ENCODE results near the gene TRAPPC2B.

Gene TRAPPC2B

DNA sequence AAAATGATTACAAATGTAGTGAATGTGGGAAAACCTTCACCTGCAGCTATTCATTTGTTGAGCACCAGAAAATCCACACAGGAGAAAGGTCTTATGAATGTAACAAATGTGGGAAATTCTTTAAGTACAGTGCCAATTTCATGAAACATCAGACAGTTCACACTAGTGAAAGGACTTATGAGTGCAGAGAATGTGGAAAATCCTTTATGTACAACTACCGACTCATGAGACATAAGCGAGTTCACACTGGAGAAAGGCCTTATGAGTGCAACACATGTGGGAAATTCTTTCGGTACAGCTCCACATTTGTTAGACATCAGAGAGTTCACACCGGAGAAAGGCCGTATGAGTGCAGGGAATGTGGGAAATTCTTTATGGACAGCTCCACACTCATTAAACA lies 35.5 kb downstream of the TRAPPC2B start:
- TF ChIP-seq, protein P1, sequence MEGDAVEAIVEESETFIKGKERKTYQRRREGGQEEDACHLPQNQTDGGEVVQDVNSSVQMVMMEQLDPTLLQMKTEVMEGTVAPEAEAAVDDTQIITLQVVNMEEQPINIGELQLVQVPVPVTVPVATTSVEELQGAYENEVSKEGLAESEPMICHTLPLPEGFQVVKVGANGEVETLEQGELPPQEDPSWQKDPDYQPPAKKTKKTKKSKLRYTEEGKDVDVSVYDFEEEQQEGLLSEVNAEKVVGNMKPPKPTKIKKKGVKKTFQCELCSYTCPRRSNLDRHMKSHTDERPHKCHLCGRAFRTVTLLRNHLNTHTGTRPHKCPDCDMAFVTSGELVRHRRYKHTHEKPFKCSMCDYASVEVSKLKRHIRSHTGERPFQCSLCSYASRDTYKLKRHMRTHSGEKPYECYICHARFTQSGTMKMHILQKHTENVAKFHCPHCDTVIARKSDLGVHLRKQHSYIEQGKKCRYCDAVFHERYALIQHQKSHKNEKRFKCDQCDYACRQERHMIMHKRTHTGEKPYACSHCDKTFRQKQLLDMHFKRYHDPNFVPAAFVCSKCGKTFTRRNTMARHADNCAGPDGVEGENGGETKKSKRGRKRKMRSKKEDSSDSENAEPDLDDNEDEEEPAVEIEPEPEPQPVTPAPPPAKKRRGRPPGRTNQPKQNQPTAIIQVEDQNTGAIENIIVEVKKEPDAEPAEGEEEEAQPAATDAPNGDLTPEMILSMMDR (IDR thresholded peaks at IDR 0.05), result no peak

DNA sequence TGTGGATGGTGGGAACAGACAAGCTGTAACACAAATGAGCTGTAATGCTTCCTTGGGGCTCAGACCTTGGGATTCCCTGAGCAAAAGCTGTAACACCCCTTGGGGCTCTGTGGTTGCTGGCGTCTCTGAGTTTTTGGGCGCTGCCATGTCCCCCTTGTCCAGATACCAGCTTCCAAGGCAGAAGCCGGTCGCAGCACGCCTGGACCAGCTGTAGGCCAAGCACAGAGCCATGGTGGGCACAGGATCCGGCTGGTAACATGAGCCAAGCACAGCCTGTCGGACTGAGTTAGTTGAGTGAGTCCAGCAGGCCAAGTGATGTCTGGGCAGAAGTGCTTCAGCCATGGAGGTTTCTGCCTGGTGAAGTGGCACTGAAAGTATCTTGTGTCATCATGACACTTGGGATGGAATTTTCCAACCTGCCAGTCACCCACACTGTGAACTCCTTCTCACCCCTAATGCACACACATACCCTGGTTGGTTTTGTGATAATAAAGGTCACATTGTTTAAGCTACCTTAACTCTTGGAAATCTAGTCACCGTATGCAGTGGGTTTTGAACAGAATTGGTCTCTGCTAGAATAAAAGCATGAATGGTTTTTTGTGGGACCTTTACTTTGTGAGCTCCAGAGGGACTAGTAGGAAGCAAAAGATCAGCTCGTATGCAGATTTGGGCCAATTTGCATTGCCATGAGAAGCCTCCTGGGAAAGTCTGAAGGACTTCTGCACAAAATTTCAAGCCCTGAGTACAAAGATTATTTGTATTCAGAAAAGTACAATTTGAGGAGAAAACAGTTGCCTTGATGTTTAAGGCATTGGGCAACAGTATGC lies 40.6 kb downstream of the TRAPPC2B start:
- TF ChIP-seq, protein P1 (IDR thresholded peaks at IDR 0.05), result no peak

DNA sequence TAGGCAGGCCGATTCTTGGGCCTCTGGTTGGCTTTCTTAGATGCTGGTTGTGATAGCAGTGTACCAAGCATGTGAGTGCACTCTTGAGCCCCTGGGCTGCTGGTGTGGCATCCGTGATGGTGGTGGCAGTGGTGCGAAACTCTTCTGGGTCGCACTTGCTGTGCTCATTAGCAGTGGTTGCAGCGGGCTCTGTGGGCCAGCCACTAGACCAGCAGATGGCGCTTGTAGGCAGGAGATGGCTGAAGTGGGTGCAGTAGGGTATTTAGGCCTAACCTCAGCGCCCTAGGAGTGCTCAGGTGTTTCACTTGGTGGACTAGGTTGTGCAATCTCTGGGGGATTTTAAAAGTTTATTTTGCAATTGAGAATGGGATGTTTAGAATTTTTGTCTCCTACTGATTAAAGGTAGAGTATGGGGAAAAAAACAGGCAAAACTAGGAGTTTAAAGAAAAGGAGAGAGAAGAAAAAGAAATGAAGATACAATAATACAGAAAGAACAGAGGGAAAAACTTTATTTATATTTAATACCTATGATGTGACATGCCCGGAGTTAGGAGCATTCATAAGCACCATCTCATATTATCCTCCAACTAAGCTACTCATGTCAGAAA lies 43.3 kb downstream of the TRAPPC2B start:
- TF ChIP-seq, protein P1 (IDR thresholded peaks at IDR 0.05), result peak; percentile 77

DNA sequence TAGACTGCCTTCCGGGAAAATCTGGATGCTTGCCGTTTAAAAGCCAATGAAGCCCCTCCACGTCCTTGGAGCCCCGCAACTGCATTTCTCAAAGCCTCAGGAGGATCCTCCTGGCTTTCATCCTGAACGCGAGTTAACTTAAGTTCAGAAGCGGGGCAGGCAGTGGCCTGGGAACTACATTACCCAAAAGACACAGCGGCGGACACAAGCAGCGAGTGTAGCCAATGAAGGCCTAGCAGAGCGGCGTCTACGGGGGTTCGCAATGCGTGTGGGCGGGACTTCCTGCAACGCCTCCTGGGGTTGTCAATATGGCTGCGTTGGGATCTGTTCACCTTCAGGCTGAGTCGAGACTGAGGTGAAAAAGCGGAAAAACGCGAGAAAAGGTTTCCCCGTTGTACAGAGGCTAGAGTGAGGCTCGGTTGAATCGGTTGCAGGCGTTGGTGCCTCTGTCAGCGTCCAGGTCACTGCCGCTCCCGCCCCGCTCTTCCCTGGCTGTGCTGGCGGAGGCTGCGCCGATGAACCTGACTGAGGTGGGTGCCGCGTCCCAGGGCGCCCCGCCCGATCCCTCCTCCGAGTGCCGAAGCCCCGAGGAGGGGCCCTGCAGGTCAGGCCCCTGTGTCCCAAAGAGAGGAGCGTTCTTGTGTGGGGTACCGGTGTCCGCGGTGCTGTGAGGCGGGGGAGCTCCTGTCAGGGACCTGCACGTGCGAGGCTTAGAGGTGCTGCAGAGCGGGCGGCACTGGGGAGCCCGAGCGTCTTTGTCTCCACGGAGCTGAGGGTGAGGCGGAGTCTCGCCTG lies 47.7 kb downstream of the TRAPPC2B start, which contains the start of gene ZNF17:
ZNF17 (plus strand) TSS at position 285 of the 795 bp plus-strand sequence. CDS start 2,455 bp downstream, outside the sequence.
- TF ChIP-seq, protein P1 (IDR thresholded peaks at IDR 0.05), result no peak

Measured in LNCAP (cell line).